Upper lobe of left lung (tissue), 4 donors: ENCODE results near the gene ADAMTS12.

ENCODE experiments used
- CTCF ChIP-seq, 6 experiments: fragments of 450-650 bp in 4 of 6; fragments of 200-600 bp in 2 of 6; sonication (generic) in 2 of 6; IDR thresholded peaks; one replicate each; pipeline ENCODE4 v1.5.1; 2016 to 2019; ENCODE audit warnings: antibody characterized with exemption in 6 of 6
- EP300 ChIP-seq, 4 donors: sonication (generic); formaldehyde crosslinking; IDR thresholded peaks; one replicate each; pipeline ENCODE4 v1.5.1; 2017; ENCODE audit warnings: antibody characterized with exemption in 4 of 4, control low read depth in 2 of 4
- POLR2A ChIP-seq, 4 donors: fragments of 450-650 bp; IDR thresholded peaks; one replicate each; pipeline ENCODE4 v1.5.1; 2016 to 2017; ENCODE audit warnings: antibody characterized with exemption in 4 of 4, mild to moderate bottlenecking in 2 of 4

- TF ChIP-seq EP300 (IDR thresholded peaks at IDR 0.05) = no peak
- no peak for TF ChIP-seq POLR2A (IDR thresholded peaks at IDR 0.05)
- TF ChIP-seq CTCF (IDR thresholded peaks at IDR 0.05) = no peak
Observed at GRCh38 chr5:33608344-33609041, 283.3 kb downstream of the ADAMTS12 start.
